ENCODE results near the gene MEPCE. TPM values are rescaled to one million over a fixed set of nuclear protein-coding genes. Genes with fewer than 3 reads are reported as not detected.

The MEPCE gene
- total RNA-seq, 1 experiment from 2014 or later: 43.3 TPM

DNA sequence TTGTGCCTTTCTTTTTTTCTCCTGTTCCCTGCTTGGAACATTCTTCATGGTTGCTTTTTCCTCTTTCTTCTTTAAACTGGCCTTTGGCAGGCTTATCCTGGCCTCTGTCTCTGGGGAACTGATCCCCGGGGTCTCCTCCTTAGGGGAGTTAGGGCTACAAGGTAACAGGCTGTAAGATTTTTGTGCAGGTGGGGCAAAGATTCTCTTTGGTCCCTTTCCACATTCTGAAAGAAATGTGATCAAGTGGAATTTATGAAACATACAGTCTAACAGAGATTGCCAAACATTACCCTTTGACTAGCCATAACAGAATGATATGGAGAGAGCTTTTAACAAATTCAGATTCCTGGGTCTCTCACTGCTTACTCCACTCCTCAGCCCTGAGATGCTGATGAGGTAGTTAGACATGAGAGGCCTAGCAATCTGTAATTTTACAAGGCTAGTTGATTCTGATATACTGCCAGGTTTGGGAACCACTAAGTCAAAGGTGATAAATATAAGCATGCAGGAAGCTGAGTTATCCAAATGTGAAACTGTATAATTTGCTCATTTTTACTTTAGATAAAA, 9.9 kb upstream of the MEPCE start:
- Mint-ChIP-seq H3K4me1 (ENCODE audit: low read depth, unreplicated experiment) (no peaks in the 10 kb centered on the region), H3K36me3 (ENCODE audit: insufficient read depth, unreplicated experiment) (no peaks in the 10 kb centered on the region), H3K4me3 (ENCODE audit: unreplicated experiment) (no peak overlapping the region), H3K27me3 (ENCODE audit: insufficient read depth, unreplicated experiment) (no peaks in the 10 kb centered on the region), H3K9me3 (ENCODE audit: unreplicated experiment) (no peaks in the 10 kb centered on the region), H3K27ac (ENCODE audit: unreplicated experiment) (no peak overlapping the region)
- Histone ChIP-seq H3K4me1 (no peaks in the 10 kb centered on the region), H3K4me3 (ENCODE audit: low read depth, low read length) (no peak overlapping the region), H3K36me3 (ENCODE audit: control insufficient read depth, insufficient read depth, low read length) (no peaks in the 10 kb centered on the region), H3K9me3 (no peaks in the 10 kb centered on the region), H3K27me3 (replicated peaks; ENCODE audit: control insufficient read depth, insufficient read depth, low read length) (no peaks in the 10 kb centered on the region)
- no TSS peak for BruUV-seq (replicated peaks)
- CTCF ChIA-PET: no interaction called here
- intact Hi-C loops (cut with micrococcal nuclease; ENCODE audit: unreplicated experiment): no loop called here
- POLR2A ChIA-PET: interaction anchor here (0.5 kb wide), 1 partner anchor 9 kb away, joined by 3 read pairs; the partner anchor contains the start of gene ZCWPW1
- TF ChIP-seq, protein P1, sequence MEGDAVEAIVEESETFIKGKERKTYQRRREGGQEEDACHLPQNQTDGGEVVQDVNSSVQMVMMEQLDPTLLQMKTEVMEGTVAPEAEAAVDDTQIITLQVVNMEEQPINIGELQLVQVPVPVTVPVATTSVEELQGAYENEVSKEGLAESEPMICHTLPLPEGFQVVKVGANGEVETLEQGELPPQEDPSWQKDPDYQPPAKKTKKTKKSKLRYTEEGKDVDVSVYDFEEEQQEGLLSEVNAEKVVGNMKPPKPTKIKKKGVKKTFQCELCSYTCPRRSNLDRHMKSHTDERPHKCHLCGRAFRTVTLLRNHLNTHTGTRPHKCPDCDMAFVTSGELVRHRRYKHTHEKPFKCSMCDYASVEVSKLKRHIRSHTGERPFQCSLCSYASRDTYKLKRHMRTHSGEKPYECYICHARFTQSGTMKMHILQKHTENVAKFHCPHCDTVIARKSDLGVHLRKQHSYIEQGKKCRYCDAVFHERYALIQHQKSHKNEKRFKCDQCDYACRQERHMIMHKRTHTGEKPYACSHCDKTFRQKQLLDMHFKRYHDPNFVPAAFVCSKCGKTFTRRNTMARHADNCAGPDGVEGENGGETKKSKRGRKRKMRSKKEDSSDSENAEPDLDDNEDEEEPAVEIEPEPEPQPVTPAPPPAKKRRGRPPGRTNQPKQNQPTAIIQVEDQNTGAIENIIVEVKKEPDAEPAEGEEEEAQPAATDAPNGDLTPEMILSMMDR (IDR thresholded peaks at IDR 0.05; ENCODE audit: insufficient read depth in 1 of 2, low read depth in 1 of 2, low read length in 1 of 2, severe bottlenecking in 1 of 2, unreplicated experiment in 1 of 2): no peak
- no peak for DNase-seq

DNA sequence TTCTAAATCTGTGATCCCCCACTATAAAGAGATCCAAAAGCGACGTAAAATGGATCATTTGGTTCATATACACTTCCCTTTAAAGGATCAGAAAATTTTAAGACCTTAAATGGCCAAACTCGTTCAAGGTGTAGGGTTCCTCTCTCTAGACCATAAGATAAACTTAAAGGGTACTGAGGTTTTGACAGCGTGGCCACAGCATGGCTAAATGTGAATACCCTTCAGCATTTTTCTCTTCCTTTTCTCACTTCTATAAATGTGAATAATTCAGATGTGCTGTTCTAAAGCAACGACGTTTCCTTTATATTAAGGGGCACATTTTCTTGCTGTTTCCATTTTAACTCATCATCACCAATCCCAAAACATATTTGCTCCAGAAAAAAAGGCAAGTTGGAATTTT, 6.3 kb upstream of the MEPCE start:
- Mint-ChIP-seq H3K36me3 (ENCODE audit: insufficient read depth, unreplicated experiment) (peaks cover 5% of the 10 kb centered on the region), H3K27me3 (ENCODE audit: insufficient read depth, unreplicated experiment) (no peaks in the 10 kb centered on the region), H3K4me1 (ENCODE audit: low read depth, unreplicated experiment) (no peaks in the 10 kb centered on the region), H3K27ac (ENCODE audit: unreplicated experiment) (no peak overlapping the region), H3K4me3 (ENCODE audit: unreplicated experiment) (no peak overlapping the region), H3K9me3 (ENCODE audit: unreplicated experiment) (no peaks in the 10 kb centered on the region)
- no peak for DNase-seq
- intact Hi-C loops (cut with micrococcal nuclease; ENCODE audit: unreplicated experiment): no loop called here
- BruUV-seq (replicated peaks): no TSS peak
- POLR2A ChIA-PET: no interaction called here
- Histone ChIP-seq H3K4me1 (no peaks in the 10 kb centered on the region), H3K4me3 (ENCODE audit: low read depth, low read length) (no peak overlapping the region), H3K36me3 (ENCODE audit: control insufficient read depth, insufficient read depth, low read length) (no peaks in the 10 kb centered on the region), H3K27me3 (replicated peaks; ENCODE audit: control insufficient read depth, insufficient read depth, low read length) (no peaks in the 10 kb centered on the region), H3K9me3 (no peaks in the 10 kb centered on the region)
- TF ChIP-seq, protein P1 (IDR thresholded peaks at IDR 0.05; ENCODE audit: insufficient read depth in 1 of 2, low read depth in 1 of 2, low read length in 1 of 2, severe bottlenecking in 1 of 2, unreplicated experiment in 1 of 2): no peak
- CTCF ChIA-PET: interaction anchor here (0.7 kb wide), 1 partner anchor 148 kb away, joined by 3 read pairs; no protein-coding TSS in a partner anchor

DNA sequence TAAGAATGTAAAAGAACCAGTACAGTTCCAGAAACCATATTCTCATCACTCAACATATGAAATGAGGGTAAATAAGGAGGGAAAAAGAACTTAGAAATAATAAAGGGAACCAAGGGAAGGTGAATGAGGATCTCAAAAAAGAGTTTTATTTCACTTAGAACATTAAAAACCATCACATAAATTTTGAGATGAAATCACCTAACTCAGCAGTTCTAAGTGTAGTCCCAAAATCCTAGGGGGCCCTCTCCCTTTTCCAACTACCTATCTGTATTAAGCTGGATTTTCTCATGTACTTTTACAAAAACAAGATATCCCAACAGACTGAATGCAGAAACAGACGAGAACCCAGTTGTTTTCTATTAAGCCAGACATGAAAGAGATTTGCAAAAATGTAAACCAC, 4.3 kb upstream of the MEPCE start:
- no peaks in the 10 kb centered on the region for H3K36me3 ChIP-seq (ENCODE audit: control insufficient read depth, insufficient read depth, low read length)
- no TSS peak for BruUV-seq (replicated peaks)
- CTCF ChIA-PET: interaction anchor here (1.1 kb wide), 1 partner anchor 18 kb away, joined by 5 read pairs; no protein-coding TSS in a partner anchor
- Mint-ChIP-seq H3K9me3 (ENCODE audit: unreplicated experiment) (no peaks in the 10 kb centered on the region), H3K36me3 (ENCODE audit: insufficient read depth, unreplicated experiment) (peaks cover 23% of the 10 kb centered on the region), H3K27ac (ENCODE audit: unreplicated experiment) (no peak overlapping the region), H3K27me3 (ENCODE audit: insufficient read depth, unreplicated experiment) (peaks cover 4% of the 10 kb centered on the region), H3K4me3 (ENCODE audit: unreplicated experiment) (no peak overlapping the region), H3K4me1 (ENCODE audit: low read depth, unreplicated experiment) (no peaks in the 10 kb centered on the region)
- no peaks in the 10 kb centered on the region for H3K9me3 ChIP-seq
- POLR2A ChIA-PET: no interaction called here
- H3K4me1 ChIP-seq: no peaks in the 10 kb centered on the region
- TF ChIP-seq, protein P1 (IDR thresholded peaks at IDR 0.05; ENCODE audit: insufficient read depth in 1 of 2, low read depth in 1 of 2, low read length in 1 of 2, severe bottlenecking in 1 of 2, unreplicated experiment in 1 of 2): no peak
- DNase-seq: no peak
- H3K4me3 ChIP-seq (ENCODE audit: low read depth, low read length): no peak overlapping the region
- H3K27me3 ChIP-seq (replicated peaks; ENCODE audit: control insufficient read depth, insufficient read depth, low read length): no peaks in the 10 kb centered on the region
- intact Hi-C loops (cut with micrococcal nuclease; ENCODE audit: unreplicated experiment): no loop called here

Data from Caco-2 (cell line).